OCI-LY3 (cell line): ENCODE data around the gene SART3.
"Not testable (repeated sequence)": the region's sequence is repeated elsewhere in the genome, so short reads cannot be mapped to it uniquely, and the experiment has no call there.

ENCODE experiments used
- H2AFZ ChIP-seq: fragments of 200-600, 300-600 bp; shearing (Covaris generic); 2 replicates; pipeline ENCODE4 v1.6.0; 2014; ENCODE audit warnings: antibody characterized with exemption, low read depth, low read length
- H3K27ac ChIP-seq: fragments of 200-600, 300-600 bp; sonication (generic); 2 replicates; pipeline ENCODE4 v1.5.1; 2014; ENCODE audit warnings: mild to moderate bottlenecking, low read length, moderate library complexity, mixed read lengths
- H3K27me3 ChIP-seq: fragments of 200-600, 300-600 bp; sonication (generic); 2 replicates; pipeline ENCODE4 v1.6.1; 2014; ENCODE audit warnings: low read depth, low read length, mixed read lengths
- H3K36me3 ChIP-seq: fragments of 200-600, 300-600 bp; sonication (generic); replicated peaks from 2 replicates; pipeline ENCODE3; 2014; ENCODE audit warnings: low read depth, low read length, mixed read lengths
- H3K4me1 ChIP-seq: fragments of 300-600, 200-600 bp; sonication (generic); 2 replicates; pipeline ENCODE4 v1.6.1; 2014; ENCODE audit warnings: low read length, mixed read lengths
- H3K4me2 ChIP-seq: fragments of 200-600, 300-600 bp; sonication (generic); 2 replicates; pipeline ENCODE4 v1.6.1; 2014; ENCODE audit warnings: low read length, mixed read lengths
- H3K4me3 ChIP-seq: fragments of 300-600, 200-600 bp; sonication (generic); 2 replicates; pipeline ENCODE4 v1.5.1; 2014; ENCODE audit warnings: antibody characterized with exemption, mild to moderate bottlenecking, low read length, moderate library complexity
- H3K79me2 ChIP-seq: fragments of 300-600, 200-600 bp; shearing (Covaris generic); 2 replicates; pipeline ENCODE4 v1.6.1; 2014; ENCODE audit warnings: mild to moderate bottlenecking, low read length, mixed read lengths
- H3K9ac ChIP-seq: fragments of 300-600, 200-600 bp; shearing (Covaris generic); 2 replicates; pipeline ENCODE4 v1.6.0; 2014; ENCODE audit warnings: mild to moderate bottlenecking, low read length, moderate library complexity
- H3K9me3 ChIP-seq: fragments of 200-600, 300-600 bp; shearing (Covaris generic); 2 replicates; pipeline ENCODE4 v1.6.1; 2014; ENCODE audit warnings: low read length, mixed read lengths; ENCODE audit not compliant: insufficient read depth
- H4K20me1 ChIP-seq: fragments of 200-600, 300-600 bp; sonication (generic); 2 replicates; pipeline ENCODE4 v1.6.1; 2016; ENCODE audit warnings: low read length, mixed read lengths; ENCODE audit not compliant: insufficient read depth
- CTCF ChIP-seq: fragments of 200-600, 300-600 bp; sonication (generic); IDR thresholded peaks from 2 replicates; pipeline ENCODE4 v1.5.1; 2014; ENCODE audit warnings: antibody characterized with exemption, low read length, low read depth
- EZH2phosphoT487 ChIP-seq: fragments of 200-600 bp; shearing (Covaris generic); IDR thresholded peaks from 2 replicates; pipeline ENCODE4 v1.6.1; 2018; ENCODE audit warnings: antibody characterized with exemption, mixed run types, low read depth

SART3 gene

GRCh38 chr12:108491256-108491655 lies 69.7 kb downstream of the SART3 start:
- Histone ChIP-seq H3K9ac (no peak overlapping the region), H4K20me1 (no peaks in the 10 kb centered on the region), H3K27ac (no peak overlapping the region), H3K27me3 (peaks cover 34% of the 10 kb centered on the region), H2AFZ (no peak overlapping the region), H3K79me2 (no peaks in the 10 kb centered on the region), H3K4me3 (no peak overlapping the region), H3K4me1 (no peaks in the 10 kb centered on the region), H3K9me3 (no peaks in the 10 kb centered on the region), H3K36me3 (no peaks in the 10 kb centered on the region), H3K4me2 (no peak overlapping the region)
- TF ChIP-seq CTCF (no peak), EZH2phosphoT487 (no peak)

DNA sequence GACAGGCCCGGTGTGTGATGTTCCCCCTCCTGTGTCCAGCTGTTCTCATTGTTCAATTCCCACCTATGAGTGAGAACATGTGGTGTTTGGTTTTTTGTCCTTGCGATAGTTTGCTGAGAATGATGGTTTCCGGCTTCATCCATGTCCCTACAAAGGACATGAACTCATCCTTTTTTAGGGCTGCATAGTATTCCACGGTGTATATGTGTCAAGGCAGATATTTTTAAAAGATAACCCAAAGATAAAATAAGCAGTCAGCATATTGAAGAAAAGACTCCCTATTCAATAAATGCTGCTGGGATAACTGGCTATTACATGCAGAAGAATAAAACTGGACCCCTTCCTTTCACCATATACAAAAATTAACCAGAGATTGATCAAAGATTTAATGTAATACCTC lies 73.9 kb downstream of the SART3 start:
- H3K27me3 ChIP-seq, H3K79me2 ChIP-seq, H3K4me3 ChIP-seq, H3K36me3 ChIP-seq, H3K9me3 ChIP-seq, H3K4me1 ChIP-seq, H3K9ac ChIP-seq, H3K27ac ChIP-seq, H2AFZ ChIP-seq, H3K4me2 ChIP-seq, H4K20me1 ChIP-seq: not testable (repeated sequence)

DNA sequence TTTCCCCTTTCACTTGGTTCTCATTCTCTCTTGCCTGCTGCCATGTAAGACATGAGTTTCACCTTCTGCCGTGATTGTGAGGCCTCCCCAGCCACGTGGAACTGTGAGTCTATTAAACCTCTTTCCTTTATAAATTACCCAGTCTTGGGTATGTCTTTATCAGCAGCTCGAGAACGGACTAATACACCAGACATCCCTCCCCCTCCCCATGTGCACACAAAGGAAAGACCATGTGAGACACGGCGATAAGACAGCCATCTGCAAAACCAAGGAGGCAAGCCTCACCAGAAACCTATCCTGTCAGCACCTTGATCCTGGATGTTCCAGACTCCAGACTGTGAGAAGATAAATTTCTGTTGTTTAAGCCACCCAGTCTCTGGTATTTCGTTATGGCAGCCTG lies 75.6 kb downstream of the SART3 start:
- not testable (repeated sequence) for H3K4me1 ChIP-seq, H3K4me2 ChIP-seq, H4K20me1 ChIP-seq, H3K4me3 ChIP-seq, H3K27me3 ChIP-seq, H3K79me2 ChIP-seq, H3K9me3 ChIP-seq, H3K27ac ChIP-seq, H3K9ac ChIP-seq, H3K36me3 ChIP-seq, H2AFZ ChIP-seq

GRCh38 chr12:108484845-108485244 lies 76.1 kb downstream of the SART3 start:
- Histone ChIP-seq H3K36me3 (no peaks in the 10 kb centered on the region), H3K79me2 (no peaks in the 10 kb centered on the region)
- TF ChIP-seq CTCF (no peak), EZH2phosphoT487 (no peak)

GRCh38 chr12:108484431-108484830 lies 76.5 kb downstream of the SART3 start:
- Histone ChIP-seq H3K4me2 (no peak overlapping the region), H3K27me3 (no peaks in the 10 kb centered on the region), H3K36me3 (no peaks in the 10 kb centered on the region), H3K4me1 (peaks cover 4% of the 10 kb centered on the region; the same call in 1 of the 2 replicates), H3K4me3 (no peak overlapping the region), H3K9ac (no peak overlapping the region), H2AFZ (no peak overlapping the region), H4K20me1 (no peaks in the 10 kb centered on the region), H3K9me3 (no peaks in the 10 kb centered on the region), H3K79me2 (no peaks in the 10 kb centered on the region), H3K27ac (no peak overlapping the region)
- TF ChIP-seq CTCF (no peak), EZH2phosphoT487 (no peak)

More at GRCh38 chr12:108484845-108485244, 76.1 kb downstream of the SART3 start:
- H3K27ac ChIP-seq = no peak overlapping the region
- no peak overlapping the region for H3K9ac ChIP-seq
- no peaks in the 10 kb centered on the region for H3K27me3 ChIP-seq
- H3K4me3 ChIP-seq = no peak overlapping the region
- H2AFZ ChIP-seq = no peak overlapping the region
- H3K9me3 ChIP-seq = no peaks in the 10 kb centered on the region
- H3K4me1 ChIP-seq = peaks cover 4% of the 10 kb centered on the region; the same call in 1 of the 2 replicates
- no peak overlapping the region for H3K4me2 ChIP-seq
- no peaks in the 10 kb centered on the region for H4K20me1 ChIP-seq
